ENCODE data around the gene MAPK1IP1L.

Gene MAPK1IP1L

GRCh38 chr14:55092341-55092740 is 40.9 kb downstream of the MAPK1IP1L start:
- no peak overlapping the region for H2AFZ ChIP-seq (ENCODE audit: low read depth, low read length)
- H3K27ac ChIP-seq (ENCODE audit: low read length) = no peak overlapping the region

GRCh38 chr14:55094292-55095157 is 43.1 kb downstream of the MAPK1IP1L start:
- Histone ChIP-seq H3K9ac (ENCODE audit: low read length) (no peak overlapping the region), H3K4me1 (ENCODE audit: low read length) (peaks cover 24% of the 10 kb centered on the region), H3K36me3 (replicated peaks; ENCODE audit: low read depth, low read length) (no peaks in the 10 kb centered on the region), H3K79me2 (ENCODE audit: low read length) (no peaks in the 10 kb centered on the region), H3K4me2 (ENCODE audit: low read length) (no peak overlapping the region), H3K4me3 (ENCODE audit: low read length) (no peak overlapping the region), H3K27me3 (ENCODE audit: low read depth, low read length) (no peaks in the 10 kb centered on the region), H2AFZ (ENCODE audit: low read depth, low read length) (no peak overlapping the region), H4K20me1 (ENCODE audit: insufficient read depth, low read length) (no peaks in the 10 kb centered on the region), H3K9me3 (ENCODE audit: insufficient read depth, low read length) (no peaks in the 10 kb centered on the region), H3K27ac (ENCODE audit: low read length) (no peak overlapping the region)
- no peak for TF ChIP-seq EZH2phosphoT487 (IDR thresholded peaks at IDR 0.05; ENCODE audit: low read depth)
- TF ChIP-seq, protein P1, sequence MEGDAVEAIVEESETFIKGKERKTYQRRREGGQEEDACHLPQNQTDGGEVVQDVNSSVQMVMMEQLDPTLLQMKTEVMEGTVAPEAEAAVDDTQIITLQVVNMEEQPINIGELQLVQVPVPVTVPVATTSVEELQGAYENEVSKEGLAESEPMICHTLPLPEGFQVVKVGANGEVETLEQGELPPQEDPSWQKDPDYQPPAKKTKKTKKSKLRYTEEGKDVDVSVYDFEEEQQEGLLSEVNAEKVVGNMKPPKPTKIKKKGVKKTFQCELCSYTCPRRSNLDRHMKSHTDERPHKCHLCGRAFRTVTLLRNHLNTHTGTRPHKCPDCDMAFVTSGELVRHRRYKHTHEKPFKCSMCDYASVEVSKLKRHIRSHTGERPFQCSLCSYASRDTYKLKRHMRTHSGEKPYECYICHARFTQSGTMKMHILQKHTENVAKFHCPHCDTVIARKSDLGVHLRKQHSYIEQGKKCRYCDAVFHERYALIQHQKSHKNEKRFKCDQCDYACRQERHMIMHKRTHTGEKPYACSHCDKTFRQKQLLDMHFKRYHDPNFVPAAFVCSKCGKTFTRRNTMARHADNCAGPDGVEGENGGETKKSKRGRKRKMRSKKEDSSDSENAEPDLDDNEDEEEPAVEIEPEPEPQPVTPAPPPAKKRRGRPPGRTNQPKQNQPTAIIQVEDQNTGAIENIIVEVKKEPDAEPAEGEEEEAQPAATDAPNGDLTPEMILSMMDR (IDR thresholded peaks at IDR 0.05; ENCODE audit: low read depth, low read length) = no peak

More at GRCh38 chr14:55092341-55092740, 40.9 kb downstream of the MAPK1IP1L start:
- H3K9me3 ChIP-seq (ENCODE audit: insufficient read depth, low read length) = no peaks in the 10 kb centered on the region
- no peaks in the 10 kb centered on the region for H3K79me2 ChIP-seq (ENCODE audit: low read length)
- no peaks in the 10 kb centered on the region for H3K27me3 ChIP-seq (ENCODE audit: low read depth, low read length)
- H4K20me1 ChIP-seq (ENCODE audit: insufficient read depth, low read length) = no peaks in the 10 kb centered on the region
- H3K4me1 ChIP-seq (ENCODE audit: low read length) = peaks cover 6% of the 10 kb centered on the region
- no peaks in the 10 kb centered on the region for H3K36me3 ChIP-seq (replicated peaks; ENCODE audit: low read depth, low read length)
- TF ChIP-seq, protein P1 (IDR thresholded peaks at IDR 0.05; ENCODE audit: low read depth, low read length) = no peak
- H3K9ac ChIP-seq (ENCODE audit: low read length) = no peak overlapping the region
- H3K4me2 ChIP-seq (ENCODE audit: low read length) = no peak overlapping the region
- H3K4me3 ChIP-seq (ENCODE audit: low read length) = no peak overlapping the region

DNA sequence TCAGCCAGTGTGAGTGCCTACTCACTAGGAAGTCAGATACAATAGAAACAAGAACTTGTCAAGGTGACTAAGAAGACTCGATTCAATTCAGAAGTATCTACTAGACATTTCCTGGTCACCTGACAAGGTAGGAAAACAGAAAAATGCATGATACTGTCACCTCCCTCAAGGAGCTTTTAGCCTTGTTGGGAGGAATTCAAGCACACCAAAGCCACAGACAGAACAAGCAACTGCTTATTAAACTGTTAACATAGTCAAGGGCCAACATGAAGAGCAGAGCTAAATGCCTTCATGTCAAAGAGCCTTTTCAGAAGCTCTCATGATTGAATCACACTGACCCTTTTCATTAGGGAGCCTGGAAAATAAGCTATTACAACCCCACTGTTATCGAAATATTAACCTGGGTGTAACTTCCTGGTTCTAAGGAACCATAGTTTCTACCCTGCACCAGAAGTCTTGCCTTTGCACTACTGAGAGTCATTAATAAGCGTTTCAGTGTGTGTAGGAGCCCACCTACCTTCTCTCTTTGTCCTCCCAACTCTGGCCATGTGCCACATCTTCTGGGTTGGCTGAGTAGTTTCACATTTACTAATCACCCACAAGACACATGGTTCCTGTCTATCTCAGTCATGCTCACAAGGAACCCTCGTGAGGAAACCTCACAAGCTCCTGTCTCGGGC is 46.6 kb downstream of the MAPK1IP1L start:
- peak overlapping the region; percentile 62 for H3K4me2 ChIP-seq (ENCODE audit: low read length)
- H3K27ac ChIP-seq (ENCODE audit: low read length) = peak overlapping the region; percentile 84
- H3K36me3 ChIP-seq (replicated peaks; ENCODE audit: low read depth, low read length) = no peaks in the 10 kb centered on the region
- no peaks in the 10 kb centered on the region for H4K20me1 ChIP-seq (ENCODE audit: insufficient read depth, low read length)
- no peaks in the 10 kb centered on the region for H3K79me2 ChIP-seq (ENCODE audit: low read length)
- H2AFZ ChIP-seq (ENCODE audit: low read depth, low read length) = peak overlapping the region; percentile 7; the same call in 1 of the 2 replicates
- no peaks in the 10 kb centered on the region for H3K27me3 ChIP-seq (ENCODE audit: low read depth, low read length)
- peak overlapping the region; percentile 41 for H3K4me3 ChIP-seq (ENCODE audit: low read length)
- TF ChIP-seq, protein P1 (IDR thresholded peaks at IDR 0.05; ENCODE audit: low read depth, low read length) = no peak
- no peak for TF ChIP-seq EZH2phosphoT487 (IDR thresholded peaks at IDR 0.05; ENCODE audit: low read depth)
- H3K9me3 ChIP-seq (ENCODE audit: insufficient read depth, low read length) = no peaks in the 10 kb centered on the region
- peak overlapping the region; percentile 49; the same call in 1 of the 2 replicates for H3K9ac ChIP-seq (ENCODE audit: low read length)
- H3K4me1 ChIP-seq (ENCODE audit: low read length) = peaks cover 50% of the 10 kb centered on the region

GRCh38 chr14:55098561-55098898 is 47.1 kb downstream of the MAPK1IP1L start:
- Histone ChIP-seq H3K4me1 (ENCODE audit: low read length) (peaks cover 55% of the 10 kb centered on the region), H3K36me3 (replicated peaks; ENCODE audit: low read depth, low read length) (no peaks in the 10 kb centered on the region), H3K27ac (ENCODE audit: low read length) (peak overlapping the region; percentile 84), H2AFZ (ENCODE audit: low read depth, low read length) (no peak overlapping the region), H3K4me2 (ENCODE audit: low read length) (peak overlapping the region; percentile 62), H3K9me3 (ENCODE audit: insufficient read depth, low read length) (no peaks in the 10 kb centered on the region), H3K4me3 (ENCODE audit: low read length) (peak overlapping the region; percentile 6), H3K9ac (ENCODE audit: low read length) (peak overlapping the region; percentile 49; the same call in 1 of the 2 replicates), H3K79me2 (ENCODE audit: low read length) (no peaks in the 10 kb centered on the region), H3K27me3 (ENCODE audit: low read depth, low read length) (no peaks in the 10 kb centered on the region), H4K20me1 (ENCODE audit: insufficient read depth, low read length) (no peaks in the 10 kb centered on the region)
- TF ChIP-seq EZH2phosphoT487 (IDR thresholded peaks at IDR 0.05; ENCODE audit: low read depth) = no peak
- TF ChIP-seq, protein P1 (IDR thresholded peaks at IDR 0.05; ENCODE audit: low read depth, low read length) = no peak

All from OCI-LY3 (cell line).